HG03558 (cell line): Measurements from ENCODE around the gene ROR1.

Experiments
- ATAC-seq: cut with Tn5 transposase; IDR thresholded peaks from one replicate; pipeline ENCODE4 v1.9.1; 2021; ENCODE audit warnings: moderate number of reproducible peaks; ENCODE audit not compliant: unreplicated experiment; ENCODE audit errors: extremely low read depth

The ROR1 gene

DNA sequence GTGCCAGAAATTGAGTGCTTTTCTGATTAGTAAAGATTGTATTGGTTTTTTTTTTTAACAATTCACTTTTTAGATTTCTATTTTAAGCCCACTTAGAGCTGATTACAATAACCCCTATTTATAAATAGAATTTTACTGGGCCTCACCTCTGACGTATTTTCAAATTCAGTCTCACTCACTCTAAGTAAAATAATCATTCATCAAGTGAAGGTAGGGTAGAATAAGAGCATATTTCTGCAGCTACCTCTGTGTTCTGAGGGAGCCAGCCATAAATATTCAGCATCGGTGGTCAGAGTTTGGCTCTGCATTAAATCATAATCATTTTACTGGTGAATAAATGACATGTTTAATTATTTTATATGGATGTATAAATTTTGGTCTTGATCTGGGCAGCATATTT lies 333.8 kb downstream of the ROR1 start:
- no peak for ATAC-seq

DNA sequence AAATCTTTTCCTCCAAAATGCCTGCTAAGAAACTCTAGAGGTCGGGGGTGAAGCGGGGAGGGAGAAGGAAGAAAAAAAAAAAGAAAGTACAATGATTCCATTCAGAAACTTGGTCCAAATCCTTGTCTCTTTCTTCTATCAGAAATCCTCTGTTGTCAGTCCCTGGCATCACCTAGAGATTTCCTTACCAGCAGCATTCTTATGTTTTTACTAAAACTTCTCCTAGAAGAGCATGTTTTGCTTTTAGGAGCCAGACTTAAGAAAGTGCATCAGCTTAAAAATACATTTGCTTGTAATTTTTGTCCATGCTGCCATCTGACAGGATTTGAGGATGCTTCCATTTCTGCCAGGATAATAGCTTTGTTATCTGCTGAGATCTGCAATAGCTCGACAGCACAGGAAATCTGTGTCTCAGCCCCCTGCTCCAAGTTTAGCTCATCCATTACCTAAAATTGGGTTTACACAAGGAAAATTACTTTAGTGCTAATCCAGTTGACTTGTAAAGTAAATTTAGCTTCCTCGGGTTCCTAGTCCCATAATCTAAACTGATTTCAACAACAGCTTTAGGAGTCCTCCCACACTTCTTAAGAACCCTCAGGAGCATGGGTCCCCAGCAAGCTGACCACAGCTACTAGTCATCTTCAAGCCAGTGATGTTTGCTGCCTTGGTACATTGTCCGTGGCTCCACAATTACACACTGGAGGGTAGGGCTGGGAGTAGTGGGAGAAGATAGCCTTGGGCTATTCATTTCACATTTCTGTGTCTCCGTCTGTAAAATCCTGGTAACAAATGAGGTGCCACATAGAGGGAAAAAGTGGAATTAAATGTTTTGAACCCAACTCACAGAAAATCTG lies 337.3 kb downstream of the ROR1 start:
- no peak for ATAC-seq

DNA sequence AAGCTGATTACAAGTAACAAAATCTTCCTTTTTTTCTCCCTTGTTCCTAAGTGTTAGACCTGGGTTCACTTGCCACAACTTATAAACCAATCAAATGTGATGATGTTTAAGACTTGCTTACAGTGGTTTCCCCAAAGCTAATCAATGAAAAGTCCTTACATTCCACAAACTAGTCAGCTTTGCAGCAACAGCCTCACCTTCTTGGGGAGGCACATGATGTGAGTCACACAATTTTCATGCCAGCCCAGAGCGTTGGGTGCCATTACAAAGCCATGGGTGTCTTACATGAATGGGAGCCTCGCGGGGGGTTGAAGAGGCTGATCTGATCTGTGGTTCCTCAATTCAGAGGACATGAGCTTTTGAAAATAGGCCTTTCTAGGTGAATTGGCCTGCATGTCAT lies 338.0 kb downstream of the ROR1 start:
- no peak for ATAC-seq

DNA sequence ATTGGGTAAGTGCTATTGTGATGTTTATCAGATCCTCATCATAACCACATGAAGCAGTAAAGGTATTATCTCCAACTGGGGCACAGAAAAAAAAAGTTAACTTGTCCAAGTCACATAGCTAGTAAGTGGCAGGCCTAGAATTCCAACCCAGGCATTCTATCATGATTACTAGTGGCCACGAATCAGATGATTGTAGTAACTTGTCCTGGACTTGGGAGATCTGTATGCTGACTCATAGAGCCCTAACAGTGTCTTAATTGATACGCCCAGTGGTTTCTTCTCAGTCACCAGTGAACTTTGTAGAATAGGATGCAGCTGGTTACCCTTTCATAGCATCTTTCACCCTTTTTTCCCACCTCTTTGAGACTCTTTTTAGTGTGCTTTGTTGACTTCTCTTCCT lies 338.5 kb downstream of the ROR1 start:
- ATAC-seq = no peak

DNA sequence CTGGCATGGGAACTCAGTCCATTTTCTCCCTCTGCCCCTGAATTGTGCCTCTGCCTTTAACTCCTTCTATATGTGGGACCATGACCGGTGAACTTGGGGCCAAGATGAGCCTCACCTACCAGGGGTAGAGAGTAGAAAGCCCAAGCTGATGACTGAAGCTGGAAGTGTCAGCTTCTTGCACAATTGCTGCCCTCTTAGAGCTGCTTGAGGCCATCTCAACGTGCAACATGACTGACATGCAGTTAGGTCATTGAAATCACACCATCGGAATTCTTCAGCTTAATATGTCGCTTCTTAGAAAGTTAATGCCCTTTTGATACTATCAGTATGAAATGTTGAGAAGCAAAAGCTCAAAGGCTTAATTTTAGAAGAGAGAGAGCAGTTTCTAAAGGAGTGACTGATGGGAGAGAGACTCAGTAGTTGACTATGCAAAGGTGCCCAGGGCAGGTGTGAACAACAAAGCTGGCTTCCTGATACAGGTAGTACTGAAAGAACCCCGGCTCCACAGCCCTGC lies 340.3 kb downstream of the ROR1 start:
- ATAC-seq = no peak

DNA sequence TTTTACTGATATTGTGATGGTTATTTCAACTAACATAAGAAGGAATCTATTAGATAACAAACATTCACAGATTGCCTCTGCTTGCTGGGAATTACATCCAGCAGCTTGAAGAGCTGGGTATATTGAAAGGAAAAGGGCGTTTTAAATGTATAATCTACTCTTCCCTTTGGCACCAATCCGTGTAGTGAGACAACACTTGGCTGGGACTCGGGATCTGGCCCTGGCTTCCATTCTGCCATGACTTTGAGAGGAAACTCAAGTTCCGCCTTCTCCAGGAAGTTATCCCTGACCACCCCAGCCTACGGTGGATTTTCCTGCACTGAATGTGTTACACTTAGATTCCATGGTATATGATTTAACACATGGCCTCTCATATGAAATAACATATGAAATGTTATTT lies 342.7 kb downstream of the ROR1 start:
- no peak for ATAC-seq

DNA sequence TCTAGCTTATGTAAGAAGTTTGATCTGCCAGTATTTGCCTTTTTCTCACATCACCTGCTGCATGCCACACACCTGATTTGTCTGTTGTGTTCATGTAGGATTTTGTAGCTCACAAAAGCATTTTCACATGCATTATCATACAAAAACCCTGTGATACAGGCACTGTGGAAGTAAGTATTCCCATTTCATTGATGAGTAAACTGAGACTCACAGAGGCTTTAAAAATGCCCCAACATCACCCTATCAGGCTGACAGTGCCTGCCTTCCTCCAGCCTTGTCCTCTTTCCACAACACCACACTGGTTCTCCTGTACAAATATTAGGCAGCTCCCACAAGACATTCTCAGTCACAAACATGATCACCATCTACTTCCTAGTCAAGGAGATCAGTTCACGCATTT lies 343.7 kb downstream of the ROR1 start:
- no peak for ATAC-seq

DNA sequence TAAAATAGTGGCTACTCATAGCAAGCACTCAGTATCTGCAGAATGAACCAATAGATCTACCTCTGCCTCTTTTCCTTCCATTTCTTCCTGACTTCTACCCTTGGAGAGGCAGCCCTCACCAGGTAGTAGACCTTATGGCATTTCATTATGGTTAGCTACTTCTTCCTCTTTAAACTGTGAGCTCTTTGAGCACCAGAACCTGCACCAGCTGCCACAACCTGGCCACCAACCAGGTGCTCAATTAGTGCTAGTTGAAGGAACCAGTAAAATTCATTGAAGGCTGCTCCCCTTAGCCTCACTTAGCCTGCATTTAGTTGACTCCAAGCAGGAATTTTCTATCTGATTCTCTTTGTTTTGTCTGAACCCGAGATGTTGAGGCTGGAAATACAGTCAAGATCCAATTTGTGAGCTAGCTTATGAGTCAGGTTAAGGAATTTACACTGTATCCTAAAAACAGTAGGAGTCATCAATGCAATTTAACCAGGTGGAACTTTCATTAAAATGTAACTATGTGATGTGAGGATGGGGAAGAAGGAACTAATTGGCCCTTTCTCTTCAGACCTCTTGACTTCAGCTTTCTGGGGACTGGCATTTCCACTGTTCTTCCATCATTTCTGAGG lies 348.1 kb downstream of the ROR1 start:
- ATAC-seq = no peak

DNA sequence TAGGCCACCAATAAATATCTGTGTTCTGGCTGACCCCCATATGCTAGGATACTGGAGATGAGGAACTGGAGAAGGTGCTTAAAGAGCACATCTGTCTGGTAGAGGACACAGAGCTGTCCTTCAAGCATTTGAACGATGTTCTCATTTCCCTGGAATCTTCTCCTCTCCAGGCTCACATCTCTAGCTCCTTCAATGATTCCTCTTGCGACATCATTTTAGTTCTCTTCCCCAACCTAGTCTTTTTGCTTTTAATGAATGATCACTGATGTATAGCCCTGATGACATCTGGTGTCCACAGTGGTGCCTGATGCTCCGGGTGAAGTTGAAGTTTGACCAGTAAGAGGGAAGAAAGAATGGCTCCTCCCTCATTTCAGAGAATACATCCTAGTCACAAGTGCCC lies 348.8 kb downstream of the ROR1 start:
- ATAC-seq = no peak

DNA sequence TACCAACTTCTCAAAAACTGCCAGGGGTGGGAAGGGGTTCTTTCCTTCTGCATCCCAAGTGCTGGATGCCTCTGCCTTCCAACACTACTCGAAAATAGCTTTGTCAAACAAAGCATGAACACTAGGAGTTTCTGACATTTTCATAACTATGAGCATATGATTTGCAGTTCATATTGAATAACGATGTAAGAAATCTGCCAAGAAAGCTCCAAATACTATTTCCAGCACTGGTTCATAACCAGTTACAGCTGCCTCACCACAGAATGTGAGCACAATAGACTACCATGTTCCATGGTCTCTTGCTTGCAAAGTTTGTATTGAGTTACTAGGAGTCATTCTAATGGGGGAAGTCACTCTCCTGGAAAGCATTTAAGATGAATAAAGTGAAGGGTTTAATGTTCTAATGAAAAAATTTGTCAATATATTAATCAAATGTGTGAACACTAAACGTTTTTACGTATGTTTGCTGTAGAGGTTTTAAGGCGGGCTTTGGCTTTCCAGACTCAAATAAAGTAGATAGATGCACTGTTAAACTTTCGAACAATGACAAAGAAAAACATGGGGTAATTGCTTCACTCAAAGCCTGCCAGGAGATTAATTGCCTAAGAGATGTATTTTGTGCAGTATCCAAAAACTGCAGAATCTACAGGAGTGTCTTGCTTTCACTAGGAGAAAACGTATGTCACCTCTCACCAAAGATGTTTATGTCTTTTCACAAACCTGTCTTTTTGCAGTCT lies 351.1 kb downstream of the ROR1 start:
- ATAC-seq = no peak

DNA sequence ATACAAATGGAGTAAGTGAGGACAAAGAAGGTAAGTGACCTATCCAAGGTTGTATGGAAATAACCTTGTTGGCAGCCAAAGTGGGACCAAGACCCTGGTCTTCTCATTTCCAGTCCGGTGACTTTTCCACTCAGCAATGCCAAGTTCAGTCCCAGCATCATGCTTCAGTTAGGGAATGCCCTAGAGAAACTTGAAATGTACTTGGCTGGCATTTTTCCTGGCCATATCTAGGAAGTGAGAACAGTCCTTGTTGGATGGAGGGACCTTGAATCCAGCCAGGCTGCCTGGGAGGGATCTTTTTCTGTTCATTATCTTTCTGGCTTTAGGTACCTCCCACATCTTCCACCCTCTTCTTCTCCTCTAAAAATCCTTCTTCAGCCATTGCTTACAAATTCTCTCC lies 352.8 kb downstream of the ROR1 start:
- ATAC-seq = no peak

DNA sequence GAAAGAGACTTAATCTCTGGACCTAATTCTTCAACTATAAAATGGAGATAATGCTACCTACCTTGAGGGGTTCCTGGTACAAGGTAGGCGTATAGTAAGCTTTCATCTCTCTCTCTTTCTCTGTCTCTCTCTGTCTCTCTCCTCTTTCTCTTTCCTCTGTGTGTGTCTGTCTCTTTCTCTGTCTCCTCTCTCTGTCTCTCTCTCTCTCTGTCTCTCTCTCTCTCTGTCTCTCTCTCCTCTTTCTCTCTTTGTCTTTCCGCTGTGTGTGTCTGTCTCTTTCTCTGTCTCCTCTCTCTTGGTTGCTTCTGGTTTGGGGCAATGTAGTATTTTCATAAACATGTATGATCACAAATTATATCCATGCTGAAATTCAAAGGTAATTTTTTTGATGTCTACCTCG lies 353.5 kb downstream of the ROR1 start:
- no peak for ATAC-seq

DNA sequence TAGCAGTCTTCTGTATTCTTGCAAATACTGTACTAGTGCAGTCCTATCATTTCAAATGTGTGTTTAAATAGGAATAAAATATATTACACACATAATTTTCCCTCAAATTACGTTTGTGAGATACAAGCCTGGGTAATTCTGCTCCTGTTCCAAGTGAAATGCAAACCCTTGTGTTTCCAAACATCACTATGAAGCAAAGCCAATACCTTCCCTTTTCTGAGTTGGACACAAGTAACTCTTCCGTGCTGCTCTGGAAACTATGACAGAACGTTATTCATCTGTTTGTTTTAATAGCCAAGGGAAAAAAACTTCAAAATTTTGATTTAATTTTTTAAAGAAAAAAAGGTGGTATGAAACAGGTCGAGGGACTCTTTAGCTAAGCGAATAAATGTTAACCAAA lies 355.9 kb downstream of the ROR1 start:
- ATAC-seq = no peak

DNA sequence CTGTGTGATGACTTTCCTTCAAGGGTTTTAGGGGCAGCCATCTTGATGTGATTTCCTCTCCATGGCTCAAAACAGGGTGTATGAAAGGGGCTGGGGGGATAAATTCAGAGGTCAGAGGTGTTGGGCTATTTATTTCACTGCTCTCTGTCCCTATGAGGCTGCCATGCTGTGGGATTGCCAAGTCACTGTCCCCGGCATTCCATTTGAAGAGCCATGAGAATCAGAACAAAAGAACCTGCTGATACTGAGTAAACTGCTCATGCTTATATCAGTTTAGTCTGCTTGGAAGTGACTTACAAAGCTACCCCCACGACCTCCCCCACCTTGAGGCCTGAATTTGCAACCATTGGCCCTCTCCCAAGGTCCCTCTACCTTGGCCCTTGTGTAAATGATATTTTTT lies 357.3 kb downstream of the ROR1 start:
- ATAC-seq = no peak

DNA sequence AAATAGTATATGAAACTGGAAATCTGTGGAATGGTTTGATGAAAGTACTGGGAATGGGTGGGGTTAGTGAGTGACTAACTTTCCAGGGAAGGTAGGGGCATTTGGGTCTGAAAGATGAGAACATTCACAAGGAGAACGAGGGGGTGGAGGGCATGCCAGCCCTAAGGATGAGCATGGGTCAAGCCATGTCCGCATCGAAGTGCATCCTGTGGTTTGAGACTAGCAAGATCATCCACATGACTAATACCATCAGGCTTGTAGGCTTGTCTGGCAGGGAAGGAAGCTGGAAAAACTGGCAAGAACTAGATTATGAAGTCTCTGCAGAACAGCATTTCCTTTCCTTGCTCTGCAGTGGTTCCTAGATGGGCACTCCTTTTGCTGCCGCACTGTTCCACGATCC lies 359.2 kb downstream of the ROR1 start:
- no peak for ATAC-seq

DNA sequence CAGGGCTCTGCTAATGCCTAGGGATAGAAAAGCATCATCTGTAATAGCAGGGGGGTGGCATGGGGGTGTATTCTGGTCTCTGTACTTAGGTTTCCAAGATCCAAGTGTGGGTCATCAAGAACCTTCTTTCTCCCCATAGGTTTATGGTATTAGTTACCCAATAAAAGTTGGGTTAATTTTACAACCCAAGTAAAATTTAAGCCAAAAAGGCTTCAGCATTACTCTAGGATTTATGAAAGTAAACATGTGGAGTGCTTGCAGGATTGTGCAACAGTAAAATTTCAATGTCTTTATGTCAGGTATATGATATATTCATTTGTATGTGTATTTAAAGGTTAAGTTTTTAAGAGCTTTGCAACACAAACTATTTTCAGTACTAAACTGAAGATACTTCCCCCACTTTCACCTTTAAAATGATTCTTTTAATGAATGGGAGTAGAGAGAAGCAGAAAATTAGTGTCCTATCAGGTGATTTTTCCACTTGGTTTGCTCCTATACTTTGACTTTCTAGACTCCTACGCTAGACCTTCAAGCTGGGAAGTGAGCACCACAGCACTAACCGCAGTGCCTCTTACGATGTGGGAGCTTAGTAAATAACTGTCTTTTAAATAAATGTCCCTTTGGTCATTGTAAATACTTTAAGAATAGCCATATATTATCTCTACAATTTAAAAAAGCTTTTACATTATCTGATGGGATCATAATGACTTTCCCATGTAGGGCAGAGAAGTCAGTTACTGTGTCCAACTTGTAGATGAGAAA lies 361.8 kb downstream of the ROR1 start:
- no peak for ATAC-seq

DNA sequence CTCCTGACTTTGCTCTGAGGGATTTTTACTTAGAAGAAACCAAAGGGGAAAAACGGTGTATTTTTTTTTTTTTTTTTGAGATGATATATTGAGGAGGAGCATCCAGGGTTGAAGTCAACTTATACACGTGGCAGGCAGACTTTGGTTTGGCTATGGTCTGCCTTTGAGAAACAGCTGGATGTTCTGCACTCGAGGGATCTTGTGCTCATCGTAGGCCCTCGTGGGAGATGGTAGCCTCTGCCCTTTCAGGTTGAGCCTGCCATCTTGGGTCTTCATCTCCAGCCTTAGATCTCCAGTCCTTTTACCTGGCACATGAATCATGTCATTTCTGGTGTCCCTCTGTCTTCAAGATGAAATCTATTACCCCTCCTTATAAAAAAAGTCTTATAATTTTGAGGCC lies 362.5 kb downstream of the ROR1 start:
- ATAC-seq = no peak

DNA sequence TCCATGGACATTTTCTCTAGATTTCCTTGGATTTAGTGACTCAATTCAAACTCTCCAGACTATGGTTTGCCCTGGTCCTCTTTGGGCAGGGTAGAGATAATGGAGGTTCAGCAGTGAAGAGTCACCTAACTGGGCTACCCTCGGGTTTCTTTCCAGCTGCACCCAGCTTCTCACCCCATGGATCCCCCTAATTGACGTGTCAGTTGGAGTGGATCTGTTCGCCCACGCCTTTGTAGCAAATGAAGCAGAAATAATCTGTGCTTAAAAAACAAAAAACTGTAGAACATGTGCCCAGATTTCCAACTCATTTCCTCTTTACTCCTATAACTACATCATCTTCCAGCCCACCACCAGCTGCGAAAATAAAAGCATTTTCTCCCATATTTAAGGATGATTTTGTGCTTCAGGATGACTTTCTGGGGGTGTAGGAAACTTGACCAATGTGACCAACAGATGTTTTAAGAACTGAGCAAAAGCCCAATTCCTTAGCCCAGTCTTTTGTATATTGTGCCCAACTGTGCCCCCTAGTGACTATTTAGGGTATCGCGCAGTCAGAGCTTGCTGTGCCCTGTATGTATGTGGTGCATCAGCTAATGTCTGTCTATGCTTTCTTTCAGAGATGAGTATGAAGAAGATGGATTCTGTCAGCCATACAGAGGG lies 363.1 kb downstream of the ROR1 start:
- ATAC-seq = peak; percentile 36

DNA sequence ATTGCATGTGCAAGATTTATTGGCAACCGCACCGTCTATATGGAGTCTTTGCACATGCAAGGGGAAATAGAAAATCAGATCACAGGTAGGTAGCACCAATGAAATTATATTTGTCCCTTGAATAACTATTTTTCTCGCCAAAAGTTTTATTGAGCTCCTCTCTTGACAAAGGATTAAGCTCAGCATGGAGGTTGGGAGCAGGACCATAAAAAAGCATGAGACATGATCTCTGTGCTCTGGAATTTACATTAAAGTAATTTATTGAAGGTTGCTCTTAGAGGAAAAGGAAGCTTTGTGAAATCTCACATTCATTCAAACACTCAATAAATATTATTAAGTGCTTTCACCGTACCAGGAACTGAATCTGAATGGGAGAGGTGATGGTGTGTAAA lies 363.6 kb downstream of the ROR1 start:
- no peak for ATAC-seq

DNA sequence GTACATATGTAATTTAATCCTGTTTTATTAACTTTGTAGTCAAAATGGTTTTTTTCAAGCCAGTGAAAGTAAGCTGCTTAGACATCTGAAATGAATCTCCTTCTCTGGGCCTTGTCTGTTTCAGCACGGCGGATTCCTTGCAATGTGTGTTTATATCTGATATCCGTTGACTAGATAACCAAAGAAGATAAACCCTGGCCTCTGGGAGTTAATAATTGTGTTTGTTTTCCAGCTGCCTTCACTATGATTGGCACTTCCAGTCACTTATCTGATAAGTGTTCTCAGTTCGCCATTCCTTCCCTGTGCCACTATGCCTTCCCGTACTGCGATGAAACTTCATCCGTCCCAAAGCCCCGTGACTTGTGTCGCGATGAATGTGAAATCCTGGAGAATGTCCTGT lies 366.1 kb downstream of the ROR1 start:
- ATAC-seq = no peak
